HG02885 (cell line): ENCODE measurements around the gene IRGQ.
A peak's percentile ranks its signal among the peaks of the same experiment; 100 is the strongest.
"Not testable (repeated sequence)": the region's sequence is repeated elsewhere in the genome, so short reads cannot be mapped to it uniquely, and the experiment has no call there.

Experiments used
- ATAC-seq: cut with Tn5 transposase; IDR thresholded peaks from one replicate; pipeline ENCODE4 v1.9.1; 2021; ENCODE audit warnings: mild to moderate bottlenecking; ENCODE audit not compliant: unreplicated experiment, poor library complexity

Gene IRGQ

GRCh38 chr19:43595999-43596841 lies at the start of gene IRGQ, which contains the start of gene ZNF576:
Gene IRGQ (minus strand): TSS chr19:43596134. CDS start chr19:43595338, 796 bp downstream.
Gene ZNF576 (plus strand): TSS chr19:43596595. CDS start chr19:43597109, 514 bp downstream.
- ATAC-seq = peak; percentile 87

DNA sequence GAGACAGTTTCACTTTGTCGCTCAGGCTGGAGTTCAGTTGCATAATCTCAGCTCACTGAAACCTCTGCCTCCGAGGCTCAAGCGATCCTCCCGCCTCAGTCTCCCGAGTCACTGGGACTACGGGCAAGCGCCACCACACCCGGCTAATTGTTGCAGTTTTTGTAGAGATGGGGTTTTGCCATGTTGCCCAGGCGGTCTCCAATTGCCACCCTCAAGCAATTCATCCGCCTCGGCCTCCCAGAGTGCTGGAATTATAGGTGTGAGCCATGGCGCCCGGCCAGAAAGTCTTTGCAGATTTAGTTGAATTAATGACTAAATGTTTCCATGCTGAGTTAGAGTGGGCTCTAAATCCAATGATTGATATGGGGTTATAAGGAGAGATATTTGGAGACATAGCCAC lies 48.2 kb upstream of the IRGQ start:
- no peak for ATAC-seq

GRCh38 chr19:43643326-43643725 lies 47.4 kb upstream of the IRGQ start:
- ATAC-seq = no peak

DNA sequence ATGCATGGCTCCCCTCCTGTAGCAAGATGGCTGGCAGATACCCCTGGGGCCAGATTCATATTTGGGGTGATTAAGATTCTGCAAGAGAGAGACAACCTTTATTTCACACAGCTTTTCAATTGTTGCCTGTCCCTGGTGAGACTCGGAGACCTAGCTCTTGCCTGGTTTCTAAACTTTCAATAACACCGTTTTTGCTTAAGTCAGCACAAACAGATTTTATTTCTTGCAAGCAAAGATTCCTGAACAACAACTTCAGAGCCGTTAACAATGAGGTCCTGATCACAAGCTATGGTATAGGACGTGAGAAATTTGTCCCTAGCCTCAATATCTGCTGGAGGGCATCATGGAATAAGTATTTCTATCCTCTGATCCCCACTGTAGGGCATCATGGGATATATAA lies 46.6 kb upstream of the IRGQ start:
- ATAC-seq = no peak

DNA sequence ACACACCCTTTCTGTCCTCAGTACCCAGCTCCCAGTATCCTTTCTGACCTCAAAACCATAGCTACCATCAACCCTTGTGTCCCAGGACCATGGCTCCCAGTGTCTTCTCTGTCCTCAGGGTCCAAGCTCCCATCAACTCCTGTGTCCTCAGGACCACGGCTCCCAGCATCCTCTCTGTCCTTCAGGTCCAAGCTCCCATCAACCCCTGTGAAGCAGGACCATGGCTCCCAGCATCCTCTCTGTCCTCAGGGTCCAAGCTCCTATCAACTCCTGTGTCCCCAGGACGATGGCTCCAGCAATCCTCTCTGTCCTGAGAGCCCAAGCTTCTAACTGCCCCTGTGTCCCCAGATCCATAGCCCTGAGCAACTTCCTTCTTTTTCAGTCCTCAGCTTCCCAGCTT lies 45.4 kb upstream of the IRGQ start:
- ATAC-seq = no peak

DNA sequence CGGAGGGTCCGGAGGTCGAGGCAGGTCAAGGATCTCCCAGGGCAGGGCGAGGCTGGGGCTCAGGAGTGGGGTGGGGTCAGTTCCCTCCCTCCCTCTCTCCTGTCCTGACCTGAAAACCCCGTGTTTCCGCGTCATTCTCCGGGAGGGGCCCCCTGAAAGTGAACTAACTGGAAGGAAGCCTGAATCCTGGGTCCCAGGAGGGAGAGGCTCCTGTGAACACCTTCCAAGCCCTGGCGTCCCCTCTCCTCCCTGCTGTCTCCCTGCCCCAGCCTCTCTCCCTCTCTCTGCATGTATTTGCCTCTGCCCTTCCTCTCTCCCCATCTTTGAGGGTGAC lies 44.5 kb upstream of the IRGQ start:
- no peak for ATAC-seq

DNA sequence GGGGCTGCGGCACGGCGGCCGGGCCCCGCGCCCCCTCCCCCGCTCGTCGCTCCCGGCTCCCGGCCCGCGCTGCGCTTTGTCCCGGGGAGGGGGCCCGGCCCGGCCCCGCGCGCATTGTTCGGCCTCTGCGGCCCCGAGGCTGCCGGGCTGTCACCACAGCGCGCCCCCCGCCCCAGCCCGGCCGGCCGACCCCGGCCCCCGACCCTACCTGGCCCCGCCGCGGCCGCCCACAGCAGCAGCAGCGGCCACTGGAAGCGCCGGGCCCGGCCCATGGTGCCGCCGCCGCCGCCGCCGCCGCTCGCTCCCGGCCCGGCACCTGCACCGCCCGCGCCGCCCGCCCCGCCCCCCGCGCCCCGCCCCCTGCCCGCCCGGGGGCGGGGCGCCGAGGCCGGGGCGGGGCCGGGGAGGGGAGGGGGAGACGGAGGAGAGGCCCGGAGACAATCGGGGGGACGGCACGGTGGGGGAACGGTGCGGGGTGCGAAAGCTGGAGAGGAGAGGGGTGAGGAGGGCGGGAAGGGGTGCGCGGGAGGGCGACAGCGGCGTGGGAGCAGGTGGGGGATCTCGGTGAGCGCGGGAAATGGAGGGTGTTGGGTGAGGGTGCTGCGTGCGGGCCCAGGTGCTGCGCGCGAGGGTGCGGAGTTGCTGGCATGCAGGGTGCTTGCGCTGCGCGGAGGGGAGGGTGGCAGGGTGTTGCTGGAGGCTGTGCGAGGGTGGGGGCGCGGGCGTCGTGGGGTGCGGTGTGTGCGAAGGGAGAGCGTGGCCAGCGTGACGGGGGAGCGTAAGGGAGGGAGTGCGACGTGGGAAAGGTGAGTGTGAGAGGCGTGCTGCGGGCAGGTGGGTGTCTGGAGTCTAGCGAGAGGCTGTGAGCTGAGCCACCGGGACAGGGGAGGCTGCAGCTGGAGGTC lies 43.8 kb upstream of the IRGQ start, which contains the start of gene CADM4:
Gene CADM4 (minus strand): TSS at position 332 of the 905 bp plus-strand sequence. CDS start 60 bp downstream, at position 272.
- ATAC-seq = no peak

- ATAC-seq = no peak
These were observed 43.1 kb upstream of the IRGQ start for GRCh38 chr19:43638995-43639518.

DNA sequence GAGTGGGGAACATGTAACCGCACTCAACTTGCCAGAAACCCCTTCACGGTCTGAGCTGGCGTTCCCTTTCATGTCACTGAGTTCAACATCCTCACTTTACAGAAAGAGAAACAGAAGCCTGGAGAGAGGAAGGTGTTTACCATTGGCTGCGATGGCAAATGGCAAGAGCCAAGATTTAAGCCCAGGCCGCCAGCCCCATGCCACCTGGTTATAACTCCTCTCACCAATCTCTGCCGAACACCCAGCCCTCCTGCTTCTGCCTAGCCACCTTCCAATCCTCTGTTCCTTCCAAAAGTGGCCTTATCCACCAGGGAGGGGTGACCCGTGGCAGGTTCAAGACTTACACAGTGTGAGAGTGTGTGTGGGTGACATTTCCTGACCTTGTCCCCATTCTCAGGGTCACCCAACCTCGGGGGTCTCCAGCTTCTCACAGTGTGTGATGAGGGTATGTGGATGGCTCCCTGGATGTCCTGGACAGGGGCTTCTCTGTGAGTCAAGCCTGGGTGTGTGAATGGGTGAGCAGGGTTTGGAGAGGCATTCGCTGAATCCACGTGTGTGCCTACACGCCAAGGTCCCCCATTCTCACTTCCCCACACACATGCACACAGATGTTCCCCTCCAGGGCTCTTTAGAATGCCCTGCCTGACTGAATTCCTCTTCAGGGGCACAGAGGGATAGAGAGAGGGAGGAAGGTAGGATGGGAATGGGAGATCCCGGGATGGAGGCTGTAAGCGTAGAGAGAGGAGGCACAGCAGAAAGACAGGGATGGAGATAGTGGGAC lies 42.5 kb upstream of the IRGQ start:
- ATAC-seq = no peak

GRCh38 chr19:43636121-43636683 lies 40.3 kb upstream of the IRGQ start:
- no peak for ATAC-seq

DNA sequence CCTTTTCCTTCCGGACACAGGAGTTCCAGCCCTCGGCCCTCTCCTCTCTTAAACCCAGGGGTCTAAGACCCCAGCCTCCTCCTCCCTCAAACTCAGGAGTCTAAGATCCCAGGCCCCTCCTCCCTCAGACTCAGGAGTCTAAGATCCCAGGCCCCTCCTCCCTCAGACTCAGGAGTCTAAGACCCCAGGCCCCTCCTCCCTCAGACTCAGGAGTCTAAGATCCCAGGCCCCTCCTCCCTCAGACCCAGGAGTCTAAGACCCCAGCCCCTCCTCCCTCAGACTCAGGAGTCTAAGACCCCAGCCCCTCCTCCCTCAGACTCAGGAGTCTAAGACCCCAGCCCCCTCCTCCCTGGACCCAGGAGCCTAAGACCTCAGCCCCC lies 39.6 kb upstream of the IRGQ start:
- ATAC-seq = not testable (repeated sequence)

GRCh38 chr19:43634872-43635560 lies 39.1 kb upstream of the IRGQ start:
- ATAC-seq = no peak

DNA sequence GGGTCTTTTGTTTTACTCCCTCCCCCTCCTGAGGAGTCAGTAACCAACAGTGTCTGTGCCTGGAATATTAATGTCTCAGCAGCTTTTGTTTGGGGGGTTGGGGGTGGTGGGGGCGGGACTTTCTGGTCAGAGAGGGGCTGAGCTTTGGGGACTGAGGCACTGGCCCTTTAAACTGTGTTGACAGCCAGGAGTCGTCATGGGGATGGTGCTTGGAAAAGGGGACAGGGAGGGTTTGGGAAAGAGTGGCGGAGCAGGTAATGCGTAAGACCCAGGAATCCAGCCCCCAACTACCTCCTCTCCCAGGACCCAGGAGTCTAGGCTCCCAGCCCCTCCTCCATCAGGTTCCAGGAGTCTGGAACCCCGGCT lies 38.6 kb upstream of the IRGQ start:
- no peak for ATAC-seq

GRCh38 chr19:43634068-43634467 lies 38.1 kb upstream of the IRGQ start:
- ATAC-seq = no peak

GRCh38 chr19:43633520-43633919 lies 37.6 kb upstream of the IRGQ start:
- ATAC-seq = no peak

- no peak for ATAC-seq
These were observed 35.6 kb upstream of the IRGQ start for GRCh38 chr19:43631491-43631890.

DNA sequence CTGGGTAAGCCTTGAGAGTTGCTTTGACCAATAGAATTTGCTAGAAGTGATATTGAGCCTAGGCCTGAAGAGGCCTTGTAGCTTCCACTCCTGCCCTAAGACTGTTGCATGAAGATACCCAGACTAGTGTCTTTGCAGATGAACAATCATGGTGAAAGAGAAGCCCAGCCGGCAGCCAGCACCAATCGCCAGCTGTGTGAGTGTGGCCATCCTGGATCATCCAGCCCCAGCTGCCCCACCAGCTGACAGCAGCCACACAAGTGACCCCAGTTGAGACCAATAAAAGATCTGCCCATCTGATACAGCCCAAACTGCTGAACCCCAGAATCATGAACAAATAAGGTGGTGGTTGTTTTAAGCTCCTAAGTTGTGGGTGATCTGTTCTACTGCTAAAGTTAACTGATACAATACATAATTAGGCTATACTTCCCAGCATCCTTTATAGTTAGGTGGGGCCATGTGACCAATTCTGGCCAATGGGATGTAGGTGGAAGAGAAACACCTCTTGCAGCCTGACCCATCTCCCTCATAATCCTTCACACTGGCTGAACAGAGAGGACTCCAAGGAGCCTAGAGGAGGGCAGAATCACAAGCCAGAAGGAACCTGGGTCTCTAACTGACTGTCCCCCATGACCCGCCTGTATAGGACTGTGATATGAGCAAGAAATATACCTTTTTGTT lies 32.9 kb upstream of the IRGQ start:
- ATAC-seq = no peak

GRCh38 chr19:43626838-43627237 lies 30.9 kb upstream of the IRGQ start:
- ATAC-seq = no peak
